Transverse colon (tissue), 4 donors: Measurements from ENCODE around the gene NFIA. TPM values are rescaled to one million over a fixed set of nuclear protein-coding genes. Genes with fewer than 3 reads are reported as not detected.
A peak's percentile ranks its signal among the peaks of the same experiment; 100 is the strongest.

Experiments used
- DNase-seq: peaks from one replicate; pipeline ENCODE4 v3.0.0-alpha.2; 2019
- H3K27ac ChIP-seq, 4 donors: fragments of 200-600 bp; sonication (generic); 2 replicates each; pipeline ENCODE4 v1.5.1; 2016 to 2018; ENCODE audit warnings: inconsistent platforms in 4 of 4
- H3K27me3 ChIP-seq: fragments of 200-600 bp; sonication (generic); 2 replicates; pipeline ENCODE4 v1.5.1; 2017; ENCODE audit warnings: inconsistent platforms
- H3K36me3 ChIP-seq, 4 donors: fragments of 200-600 bp; sonication (generic); 2 replicates each; pipeline ENCODE4 v1.5.1; 2017 to 2019; ENCODE audit warnings: inconsistent platforms in 4 of 4
- H3K4me1 ChIP-seq, 4 donors: fragments of 200-600 bp; sonication (generic); 2 replicates each; pipeline ENCODE4 v1.5.1; 2017 to 2020; ENCODE audit warnings: inconsistent platforms in 4 of 4
- H3K4me3 ChIP-seq, 4 donors: fragments of 200-600 bp; sonication (generic); 1 replicate in 1 of 4; 2 replicates in 3 of 4; pipeline versions ENCODE4 v1.5.1 to v1.6.1; 2017 to 2019; ENCODE audit warnings: inconsistent platforms in 4 of 4
- H3K9me3 ChIP-seq, 2 donors: fragments of 200-600 bp; sonication (generic); 2 replicates each; pipeline ENCODE4 v1.5.1; 2017 to 2019; ENCODE audit warnings: inconsistent platforms in 2 of 2
- CTCF ChIP-seq, 5 experiments: fragments of 200-600 bp in 3 of 5; fragments of 450-650 bp in 2 of 5; sonication (generic) in 3 of 5; IDR thresholded peaks; 1 replicate in 2 of 5; 2 replicates in 3 of 5; pipeline ENCODE4 v1.5.1; 2016 to 2017; ENCODE audit warnings: antibody characterized with exemption in 5 of 5, inconsistent platforms in 3 of 5, mild to moderate bottlenecking in 2 of 5, moderate library complexity in 1 of 5
- EP300 ChIP-seq: sonication (generic); formaldehyde crosslinking; IDR thresholded peaks from one replicate; pipeline ENCODE4 v1.6.1; 2017; ENCODE audit warnings: antibody characterized with exemption, low read depth
- POLR2A ChIP-seq: fragments of 450-650 bp; IDR thresholded peaks from one replicate; pipeline ENCODE4 v1.6.1; 2016; ENCODE audit warnings: antibody characterized with exemption, mild to moderate bottlenecking, moderate library complexity
- POLR2AphosphoS5 ChIP-seq, 3 donors: sonication (generic); formaldehyde crosslinking; IDR thresholded peaks; one replicate each; pipeline ENCODE4 v1.6.1; 2016; ENCODE audit warnings: antibody characterized with exemption in 3 of 3
- WGBS, 2 donors: methylation state at CpG; one replicate each; pipeline ENCODE4 v1.1.5; 2018; ENCODE audit warnings: low coverage in 1 of 2; 5-methylcytosine and 5-hydroxymethylcytosine counted together
- in situ Hi-C, 4 donors: fragments of 200-750 bp; cut with MboI; loops; one replicate each; pipeline versions ENCODE4 v1.15.0 to v1.15.1; 2017; ENCODE audit warnings: low sequenced_read_pairs in 3 of 4, low pct_ligation_motif_present in 1 of 4, low pct_unique_long_range_greater_than_20kb in 1 of 4
- intact Hi-C: fragments of 100-400 bp; cut with DNase I; formaldehyde crosslinking; loops from one replicate; pipeline ENCODE4 v1.15.1; 2023; ENCODE audit warnings: low total_unique reads
- total RNA-seq, 4 donors: library from RNA; depleted of rRNA; stranded (reverse); fragments of >200 nt; gene quantifications; one replicate each; pipeline ENCODE4 v1.1.0, GENCODE V29; 2016

Gene NFIA
- total RNA-seq, 4 donors from 2014 or later: 17.3 to 37.2 (median 29.8) TPM

GRCh38 chr1:61169045-61169444 is 86.7 kb downstream of the NFIA start:
- TF ChIP-seq EP300: no peak
- no peak for TF ChIP-seq POLR2AphosphoS5 (IDR thresholded peaks at IDR 0.05)
- no peak for TF ChIP-seq CTCF (IDR thresholded peaks at IDR 0.05)
- peaks cover 3 to 57% (median 25%) of the 10 kb centered on the region in 4 donors for H3K4me1 ChIP-seq
- in situ Hi-C loops: no loop called here

GRCh38 chr1:61169634-61170033 is 87.3 kb downstream of the NFIA start:
- H3K27me3 ChIP-seq: no peaks in the 10 kb centered on the region
- 67 to 82% methylated on average over 1 to 3 of the region's 3 CpGs for WGBS, 2 donors
- no peaks in the 10 kb centered on the region for H3K9me3 ChIP-seq
- peaks cover 3 to 61% (median 25%) of the 10 kb centered on the region in 4 donors for H3K4me1 ChIP-seq
- no peak overlapping the region for H3K4me3 ChIP-seq
- TF ChIP-seq CTCF (IDR thresholded peaks at IDR 0.05) (no peak), POLR2AphosphoS5 (IDR thresholded peaks at IDR 0.05) (no peak), POLR2A (no peak), EP300 (no peak)
- in situ Hi-C loops: no loop called here
- no peaks in the 10 kb centered on the region for H3K36me3 ChIP-seq
- intact Hi-C loops: no loop called here
- H3K27ac ChIP-seq: peak overlapping the region; percentile 43 to 61 (median 59)
- no peak for DNase-seq

More at GRCh38 chr1:61169045-61169444, 86.7 kb downstream of the NFIA start:
- no peaks in the 10 kb centered on the region for H3K27me3 ChIP-seq
- H3K4me3 ChIP-seq: no peak overlapping the region
- peak overlapping the region; percentile 43 to 61 (median 59) for H3K27ac ChIP-seq
- H3K36me3 ChIP-seq: no peaks in the 10 kb centered on the region
- no peak for DNase-seq
- no peaks in the 10 kb centered on the region for H3K9me3 ChIP-seq
- intact Hi-C loops: no loop called here

GRCh38 chr1:61170328-61171238 is 88.2 kb downstream of the NFIA start:
- H3K9me3 ChIP-seq: no peaks in the 10 kb centered on the region
- 30 to 60% methylated on average over 1 to 6 of the region's 6 CpGs for WGBS, 2 donors
- intact Hi-C loops (no loop called here), in situ Hi-C loops (no loop called here)
- no peaks in the 10 kb centered on the region for H3K27me3 ChIP-seq
- DNase-seq: no peak
- H3K4me1 ChIP-seq: peaks cover 3 to 61% (median 25%) of the 10 kb centered on the region in 4 donors
- TF ChIP-seq POLR2A (no peak), CTCF (IDR thresholded peaks at IDR 0.05) (no peak), EP300 (no peak), POLR2AphosphoS5 (IDR thresholded peaks at IDR 0.05) (no peak)
- no peak overlapping the region for H3K4me3 ChIP-seq
- no peaks in the 10 kb centered on the region for H3K36me3 ChIP-seq
- peak overlapping the region; percentile 43 to 61 (median 59) for H3K27ac ChIP-seq

GRCh38 chr1:61171346-61171745 is 89.0 kb downstream of the NFIA start:
- no peaks in the 10 kb centered on the region for H3K9me3 ChIP-seq
- H3K36me3 ChIP-seq: no peaks in the 10 kb centered on the region
- peaks cover 3 to 65% (median 25%) of the 10 kb centered on the region in 4 donors for H3K4me1 ChIP-seq
- peak overlapping the region; percentile 43 to 61 (median 59) for H3K27ac ChIP-seq
- DNase-seq: no peak
- in situ Hi-C loops (no loop called here), intact Hi-C loops (no loop called here)
- no peaks in the 10 kb centered on the region for H3K27me3 ChIP-seq
- no peak overlapping the region for H3K4me3 ChIP-seq
- 73 to 76% methylated on average over 2 of the region's 2 CpGs for WGBS, 2 donors
- TF ChIP-seq POLR2AphosphoS5 (IDR thresholded peaks at IDR 0.05): no peak
- TF ChIP-seq POLR2A: no peak
- no peak for TF ChIP-seq CTCF (IDR thresholded peaks at IDR 0.05)
- TF ChIP-seq EP300: no peak
